Endothelial cell of umbilical vein (primary cell): ENCODE results near the gene GALNT10. TPM values are rescaled to one million over a fixed set of nuclear protein-coding genes. Genes with fewer than 3 reads are reported as not detected.

ENCODE experiments used
- BruUV-seq: library from RNA; stranded (reverse); fragments of 400-500 nt; replicated peaks from 2 replicates; lab custom pipeline; 2021; lab: Mats Ljungman, UMichigan
- CTCF ChIA-PET: fragments of 300-600, 350-600 bp; sonication (Branson Sonifier 250); formaldehyde crosslinking; loops from one replicate; lab custom pipeline; 2021; ENCODE audit warnings: antibody characterized with exemption, inconsistent platforms; lab: Charles Lee
- POLR2A ChIA-PET: fragments of 300-600, 350-600 bp; sonication (Branson Sonifier 250); formaldehyde crosslinking; loops from one replicate; lab custom pipeline; 2021; ENCODE audit warnings: antibody characterized with exemption, inconsistent platforms; lab: Charles Lee
- DNase-seq: peaks from one replicate; pipeline ENCODE4 v3.0.0-alpha.2; 2011; ENCODE audit warnings: low read depth, low spot score
- FAIRE-seq: peaks from 2 replicates; lab custom pipeline; 2011; peaks lifted over from hg19 to GRCh38; lab: Jason Lieb, UNC
- H2AFZ ChIP-seq: 2 replicates; pipeline ENCODE4 v1.6.0; 2012; ENCODE audit warnings: low read depth, low read length, control low read depth, inconsistent platforms
- H3K27ac ChIP-seq: 2 replicates; pipeline ENCODE4 v1.5.1; 2011; ENCODE audit warnings: low read depth, mild to moderate bottlenecking, control low read depth, low read length, moderate library complexity; ENCODE audit not compliant: insufficient read depth
- H3K27me3 ChIP-seq, 2 experiments: 2 replicates each; pipeline versions ENCODE4 v1.6.0 to v1.6.1; 2011; ENCODE audit warnings: low read length in 2 of 2, mixed read lengths in 1 of 2; ENCODE audit not compliant: control insufficient read depth in 2 of 2, insufficient read depth in 2 of 2
- H3K36me3 ChIP-seq, 2 experiments: 2 replicates in 1 of 2; 3 replicates in 1 of 2; pipeline ENCODE4 v1.5.1; 2011; ENCODE audit warnings: low read length in 2 of 2, mild to moderate bottlenecking in 1 of 2, moderate library complexity in 1 of 2; ENCODE audit not compliant: control insufficient read depth in 2 of 2, insufficient read depth in 2 of 2; ENCODE audit errors: extremely low read depth in 1 of 2
- H3K4me1 ChIP-seq: 3 replicates; pipeline ENCODE4 v1.5.1; 2011; ENCODE audit warnings: mild to moderate bottlenecking, low read length; ENCODE audit not compliant: control insufficient read depth, insufficient read depth; ENCODE audit errors: extremely low read depth
- H3K4me2 ChIP-seq: 2 replicates; pipeline ENCODE4 v1.6.1; 2011; ENCODE audit warnings: low read length, control low read depth, mixed read lengths; ENCODE audit not compliant: insufficient read depth
- H3K4me3 ChIP-seq, 3 experiments: fragments of 200-600 bp in 1 of 3; sonication (generic), shearing (Covaris generic) in 1 of 3; replicated peaks in 1 of 3; 2 replicates each; pipeline ENCODE4 v1.5.1; 2011 to 2016; ENCODE audit warnings: control low read depth in 3 of 3, low read length in 3 of 3, mild to moderate bottlenecking in 2 of 3, inconsistent platforms in 1 of 3, low read depth in 1 of 3, moderate library complexity in 1 of 3; ENCODE audit not compliant: insufficient read depth in 1 of 3
- H3K79me2 ChIP-seq: 2 replicates; pipeline ENCODE4 v1.6.0; 2012; ENCODE audit warnings: low read length, inconsistent platforms; ENCODE audit not compliant: control insufficient read depth, insufficient read depth
- H3K9ac ChIP-seq: replicated peaks from 2 replicates; pipeline ENCODE3; 2011; ENCODE audit warnings: low read length, control low read depth; ENCODE audit not compliant: insufficient read depth; ENCODE audit errors: extremely low read depth
- H3K9me1 ChIP-seq: replicated peaks from 3 replicates; pipeline ENCODE4 v1.6.0; 2011; ENCODE audit warnings: mild to moderate bottlenecking, low read length; ENCODE audit not compliant: control insufficient read depth, insufficient read depth; ENCODE audit errors: extremely low read depth
- H3K9me3 ChIP-seq: replicated peaks from 2 replicates; pipeline ENCODE4 v1.5.1; 2012; ENCODE audit warnings: low read length, inconsistent platforms; ENCODE audit not compliant: control insufficient read depth, insufficient read depth
- H4K20me1 ChIP-seq: replicated peaks from 2 replicates; pipeline ENCODE3; 2011; ENCODE audit warnings: mild to moderate bottlenecking, low read length; ENCODE audit not compliant: control insufficient read depth, insufficient read depth; ENCODE audit errors: extremely low read depth
- EZH2 ChIP-seq: IDR thresholded peaks from 2 replicates; pipeline ENCODE4 v1.6.1; 2012; ENCODE audit warnings: borderline replicate concordance, low read depth, mild to moderate bottlenecking, moderate library complexity, low read length, inconsistent platforms; ENCODE audit not compliant: severe bottlenecking
- FOS ChIP-seq: IDR thresholded peaks from 2 replicates; pipeline ENCODE4 v1.6.1; 2011; ENCODE audit warnings: mild to moderate bottlenecking, low read length, moderate library complexity, borderline replicate concordance; ENCODE audit not compliant: insufficient read depth
- GATA2 ChIP-seq: IDR thresholded peaks from 2 replicates; pipeline ENCODE4 v1.7.0; 2011; ENCODE audit warnings: low read depth, mild to moderate bottlenecking, moderate library complexity, mixed read lengths, low read length; ENCODE audit not compliant: insufficient read length, insufficient read depth
- JUN ChIP-seq: IDR thresholded peaks from 2 replicates; pipeline ENCODE4 v1.6.1; 2011; ENCODE audit warnings: borderline replicate concordance, low read depth; ENCODE audit not compliant: insufficient read length, insufficient read depth
- POLR2A ChIP-seq: IDR thresholded peaks from 2 replicates; pipeline ENCODE4 v1.6.1; 2012; ENCODE audit warnings: low read depth, mild to moderate bottlenecking, control low read depth, low read length
- POLR2AphosphoS5 ChIP-seq: IDR thresholded peaks from 2 replicates; pipeline ENCODE4 v1.6.1; 2012; ENCODE audit warnings: low read depth, mild to moderate bottlenecking, control low read depth, low read length, moderate library complexity; ENCODE audit not compliant: insufficient read depth
- dilution Hi-C: fragments of 300-500 bp; cut with MboI; formaldehyde crosslinking; loops from one replicate; pipeline ENCODE4 v1.15.0; 2019; ENCODE audit warnings: low sequenced_read_pairs; ENCODE audit not compliant: extremely low pct_ligation_motif_present
- intact Hi-C: fragments of 100-400 bp; cut with micrococcal nuclease; formaldehyde crosslinking; loops from one replicate; pipeline ENCODE4 v1.10.0; 2022
- polyA plus RNA-seq, 4 experiments: library from polyadenylated mRNA; depleted of rRNA in 3 of 4; stranded (reverse) in 3 of 4; unstranded in 1 of 4; fragments of >200 nt; gene quantifications; 2 replicates each; pipeline versions ENCODE4 v1.2.1 to v1.2.3, GENCODE V29; 2011 to 2012; ENCODE audit warnings: missing spikeins in 1 of 4
- total RNA-seq: library from RNA; stranded (reverse); gene quantifications from 2 replicates; pipeline ENCODE4 v1.2.3, GENCODE V29; 2021
- TF ChIP-seq, protein P1 (sequence below): IDR thresholded peaks from 2 replicates; pipeline ENCODE4 v1.6.1; 2011; ENCODE audit not compliant: insufficient read depth, insufficient read length

The GALNT10 gene
- total and polyA plus RNA-seq, 2 donors (not counting 3 experiments of a cell fraction or from before 2014, with no cell fraction given): 70.2 to 77.6 TPM

DNA sequence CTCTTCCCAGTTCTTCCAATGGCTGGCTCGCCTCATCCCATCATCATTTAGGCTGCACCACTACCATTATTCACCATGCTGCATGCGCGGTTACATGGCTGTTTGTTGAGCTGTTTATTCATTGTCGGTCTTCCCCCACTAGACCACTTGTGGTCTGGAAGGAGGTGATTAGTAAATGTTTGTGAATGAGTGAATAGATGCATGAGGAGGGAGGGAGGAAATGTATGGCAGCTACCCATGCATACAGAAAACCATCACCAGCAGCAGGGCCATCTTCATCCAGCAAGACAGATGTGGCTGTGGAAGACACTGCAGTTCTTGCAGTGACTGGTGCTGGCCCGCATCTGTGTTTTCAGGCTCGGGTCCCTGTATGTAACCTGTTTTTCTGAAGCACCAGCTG, 141.9 kb downstream of the GALNT10 start:
- TF ChIP-seq EZH2 (no peak), FOS (no peak), JUN (no peak), POLR2AphosphoS5 (no peak)
- TF ChIP-seq, protein P1, sequence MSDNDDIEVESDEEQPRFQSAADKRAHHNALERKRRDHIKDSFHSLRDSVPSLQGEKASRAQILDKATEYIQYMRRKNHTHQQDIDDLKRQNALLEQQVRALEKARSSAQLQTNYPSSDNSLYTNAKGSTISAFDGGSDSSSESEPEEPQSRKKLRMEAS: no peak
- Histone ChIP-seq H3K4me1 (no peaks in the 10 kb centered on the region), H3K9me3 (no peaks in the 10 kb centered on the region), H3K79me2 (no peaks in the 10 kb centered on the region), H3K36me3 (peaks cover 0 to 5% of the 10 kb centered on the region in 2 experiments), H4K20me1 (no peaks in the 10 kb centered on the region), H3K9ac (no peak overlapping the region), H2AFZ (no peak overlapping the region), H3K27me3 (no peaks in the 10 kb centered on the region), H3K9me1 (no peaks in the 10 kb centered on the region), H3K27ac (no peak overlapping the region), H3K4me3 (no peak overlapping the region), H3K4me2 (no peak overlapping the region)
- dilution Hi-C loops (no loop called here), intact Hi-C loops (loop anchor here (5.0 kb wide), 1 partner anchor 75 kb away; no protein-coding TSS in a partner anchor)
- ChIA-PET CTCF (no interaction called here), POLR2A (no interaction called here)
- DNase-seq (no peak), FAIRE-seq (no peak)
- no TSS peak for BruUV-seq

GRCh38 chr5:154333016-154333415, 142.5 kb downstream of the GALNT10 start:
- H3K9me1 ChIP-seq: no peaks in the 10 kb centered on the region
- no peaks in the 10 kb centered on the region for H3K79me2 ChIP-seq
- H3K27ac ChIP-seq: no peak overlapping the region
- dilution Hi-C loops: no loop called here
- CTCF ChIA-PET: no interaction called here
- H3K4me3 ChIP-seq: no peak overlapping the region
- DNase-seq (no peak), FAIRE-seq (no peak)
- peaks cover 0 to 7% of the 10 kb centered on the region in 2 experiments for H3K36me3 ChIP-seq
- H2AFZ ChIP-seq: no peak overlapping the region
- H3K4me1 ChIP-seq: no peaks in the 10 kb centered on the region
- no peaks in the 10 kb centered on the region for H3K27me3 ChIP-seq
- no peaks in the 10 kb centered on the region for H4K20me1 ChIP-seq
- H3K4me2 ChIP-seq: no peak overlapping the region
- intact Hi-C loops: loop anchor here (5.0 kb wide), 1 partner anchor 74 kb away; no protein-coding TSS in a partner anchor
- POLR2A ChIA-PET: no interaction called here
- H3K9me3 ChIP-seq: no peaks in the 10 kb centered on the region
- no peak overlapping the region for H3K9ac ChIP-seq
- BruUV-seq: no TSS peak
- no peak for TF ChIP-seq FOS
- no peak for TF ChIP-seq POLR2A
- TF ChIP-seq GATA2: no peak
